Sigmoid colon (tissue), 7 donors: ENCODE results near the gene AHNAK. TPM values are rescaled to one million over a fixed set of nuclear protein-coding genes. Genes with fewer than 3 reads are reported as not detected.

Experiments used
- DNase-seq: peaks from one replicate; pipeline ENCODE4 v3.0.0-alpha.2; 2019
- H3K27ac ChIP-seq, 4 donors: fragments of 200-600 bp; sonication (generic); one replicate each; pipeline ENCODE4 v1.5.1; 2016 to 2019; ENCODE audit warnings: mild to moderate bottlenecking in 1 of 4
- H3K27me3 ChIP-seq, 3 donors: fragments of 200-600 bp; sonication (generic); one replicate each; pipeline ENCODE4 v1.5.1; 2019; ENCODE audit warnings: mild to moderate bottlenecking in 1 of 3
- H3K36me3 ChIP-seq, 4 donors: fragments of 200-600 bp; sonication (generic); one replicate each; pipeline ENCODE4 v1.5.1; 2016 to 2019
- H3K4me1 ChIP-seq, 4 donors: fragments of 200-600 bp; sonication (generic); one replicate each; pipeline ENCODE4 v1.5.1; 2017 to 2019
- H3K4me3 ChIP-seq, 4 donors: fragments of 200-600 bp; sonication (generic); one replicate each; pipeline ENCODE4 v1.5.1; 2017 to 2019; ENCODE audit warnings: mild to moderate bottlenecking in 2 of 4, moderate library complexity in 1 of 4
- H3K9me3 ChIP-seq, 4 donors: fragments of 200-600 bp in 3 of 4; sonication (generic) in 3 of 4; one replicate each; pipeline versions ENCODE4 v1.5.1 to v1.6.1; 2013 to 2019
- EP300 ChIP-seq, 4 donors: sonication (generic); formaldehyde crosslinking; IDR thresholded peaks; one replicate each; pipeline ENCODE4 v1.6.1; 2017; ENCODE audit warnings: antibody characterized with exemption in 4 of 4
- POLR2A ChIP-seq, 2 donors: fragments of 450-650 bp; IDR thresholded peaks; one replicate each; pipeline ENCODE4 v1.6.1; 2016; ENCODE audit warnings: antibody characterized with exemption in 2 of 2, mild to moderate bottlenecking in 2 of 2, moderate library complexity in 2 of 2
- POLR2AphosphoS5 ChIP-seq, 4 donors: sonication (generic); formaldehyde crosslinking; IDR thresholded peaks; one replicate each; pipeline ENCODE4 v1.6.1; 2017; ENCODE audit warnings: antibody characterized with exemption in 4 of 4
- WGBS, 2 donors: extraction: QIAGEN DNeasy Blood & Tissue Kit; methylation state at CpG; one replicate each; pipeline ENCODE4 v1.1.7; 2013; 5-methylcytosine and 5-hydroxymethylcytosine counted together
- intact Hi-C: fragments of 100-400 bp; cut with DNase I; formaldehyde crosslinking; loops from one replicate; pipeline ENCODE4 v1.15.1; 2023
- polyA plus RNA-seq, 3 donors: library from polyadenylated mRNA; stranded (reverse); fragments of 200-250 nt; gene quantifications; one replicate each; pipeline ENCODE4 v1.2.3, GENCODE V29; 2013
- total RNA-seq, 4 donors: library from RNA; depleted of rRNA; stranded (reverse); fragments of >200 nt; gene quantifications; one replicate each; pipeline ENCODE4 v1.1.0, GENCODE V29; 2016
- TF ChIP-seq, protein P1 (sequence below), 4 experiments: fragments of 450-650 bp in 3 of 4; fragments of 200-600 bp in 1 of 4; IDR thresholded peaks; one replicate each; pipeline ENCODE4 v1.5.1; 2016 to 2019; ENCODE audit warnings: antibody characterized with exemption in 4 of 4, mild to moderate bottlenecking in 3 of 4, moderate library complexity in 2 of 4
- donor health status: healthy with polysubstance abuse.
- donor health status: Bipolar disorder and iron deficiency.
- donor health status: healthy.

AHNAK gene
- total and polyA plus RNA-seq, 7 donors = 82.3 to 1,294 (median 751) TPM

DNA sequence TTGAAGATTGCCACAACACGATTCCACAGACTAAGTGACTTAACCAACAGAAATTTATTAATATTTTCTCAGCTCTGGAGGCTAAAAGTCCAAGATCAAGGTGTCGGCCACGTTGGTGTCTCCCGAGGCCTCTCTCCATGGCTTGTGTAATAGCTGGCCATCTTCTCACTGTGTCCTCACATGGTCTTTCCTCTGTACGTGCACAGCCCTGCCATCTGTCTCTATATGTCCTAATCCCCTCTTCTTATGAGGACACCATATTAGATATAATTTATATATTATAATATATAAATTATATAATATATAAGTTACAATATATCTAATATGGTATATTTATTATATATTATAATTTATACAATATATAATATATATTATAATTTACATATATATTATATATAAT, 152.9 kb downstream of the AHNAK start:
- TF ChIP-seq POLR2A (IDR thresholded peaks at IDR 0.05) = no peak
- TF ChIP-seq, protein P1, sequence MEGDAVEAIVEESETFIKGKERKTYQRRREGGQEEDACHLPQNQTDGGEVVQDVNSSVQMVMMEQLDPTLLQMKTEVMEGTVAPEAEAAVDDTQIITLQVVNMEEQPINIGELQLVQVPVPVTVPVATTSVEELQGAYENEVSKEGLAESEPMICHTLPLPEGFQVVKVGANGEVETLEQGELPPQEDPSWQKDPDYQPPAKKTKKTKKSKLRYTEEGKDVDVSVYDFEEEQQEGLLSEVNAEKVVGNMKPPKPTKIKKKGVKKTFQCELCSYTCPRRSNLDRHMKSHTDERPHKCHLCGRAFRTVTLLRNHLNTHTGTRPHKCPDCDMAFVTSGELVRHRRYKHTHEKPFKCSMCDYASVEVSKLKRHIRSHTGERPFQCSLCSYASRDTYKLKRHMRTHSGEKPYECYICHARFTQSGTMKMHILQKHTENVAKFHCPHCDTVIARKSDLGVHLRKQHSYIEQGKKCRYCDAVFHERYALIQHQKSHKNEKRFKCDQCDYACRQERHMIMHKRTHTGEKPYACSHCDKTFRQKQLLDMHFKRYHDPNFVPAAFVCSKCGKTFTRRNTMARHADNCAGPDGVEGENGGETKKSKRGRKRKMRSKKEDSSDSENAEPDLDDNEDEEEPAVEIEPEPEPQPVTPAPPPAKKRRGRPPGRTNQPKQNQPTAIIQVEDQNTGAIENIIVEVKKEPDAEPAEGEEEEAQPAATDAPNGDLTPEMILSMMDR (IDR thresholded peaks at IDR 0.05) = no peak
- no peak for TF ChIP-seq POLR2AphosphoS5 (IDR thresholded peaks at IDR 0.05)
- TF ChIP-seq EP300 (IDR thresholded peaks at IDR 0.05) = no peak
- no peak for DNase-seq
- Histone ChIP-seq H3K4me3 (no peak overlapping the region), H3K4me1 (peaks cover 0 to 43% (median 37%) of the 10 kb centered on the region in 4 donors), H3K9me3 (no peaks in the 10 kb centered on the region), H3K27me3 (no peaks in the 10 kb centered on the region), H3K36me3 (no peaks in the 10 kb centered on the region), H3K27ac (no peak overlapping the region)
- intact Hi-C loops = loop anchor here (2.0 to 10.0 kb wide), 3 partner anchors 29 to 491 kb away; partner anchors contain the start of gene SLC3A2
- WGBS, 2 donors = 67 to 78% methylated on average over 5 of the region's 5 CpGs

DNA sequence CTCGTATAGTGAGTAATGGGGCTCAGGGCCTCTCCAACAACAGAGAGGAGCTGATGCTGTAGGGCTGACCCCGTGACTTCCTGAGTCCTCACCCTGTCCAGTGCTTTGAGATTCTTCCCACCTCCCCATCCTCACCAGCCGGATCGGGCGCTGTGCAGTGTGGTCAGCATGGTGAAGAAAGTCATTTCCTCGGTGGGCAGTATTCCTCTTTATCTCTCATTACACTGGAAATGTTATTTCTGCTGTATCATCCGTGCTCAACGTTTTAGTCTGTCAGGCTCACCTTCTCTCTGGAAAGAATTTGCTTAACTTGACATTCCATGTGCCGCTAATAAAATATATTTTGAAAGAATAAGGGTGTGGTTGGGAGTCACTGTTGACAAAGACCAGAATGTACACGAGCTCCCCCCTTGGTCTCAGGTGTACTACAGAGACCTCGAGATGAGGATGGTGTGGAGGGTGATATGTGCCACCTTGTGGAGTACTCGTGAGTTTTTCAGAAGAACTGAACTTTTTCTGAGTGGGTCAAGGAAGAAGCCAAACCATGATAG, 153.5 kb downstream of the AHNAK start:
- TF ChIP-seq POLR2AphosphoS5 (IDR thresholded peaks at IDR 0.05) = no peak
- TF ChIP-seq POLR2A (IDR thresholded peaks at IDR 0.05) = no peak
- TF ChIP-seq EP300 (IDR thresholded peaks at IDR 0.05) = no peak
- TF ChIP-seq, protein P1 (IDR thresholded peaks at IDR 0.05) = no peak
- intact Hi-C loops = loop anchor here (10.0 kb wide), 1 partner anchor 492 kb away; the partner anchor contains the start of gene SLC3A2

DNA sequence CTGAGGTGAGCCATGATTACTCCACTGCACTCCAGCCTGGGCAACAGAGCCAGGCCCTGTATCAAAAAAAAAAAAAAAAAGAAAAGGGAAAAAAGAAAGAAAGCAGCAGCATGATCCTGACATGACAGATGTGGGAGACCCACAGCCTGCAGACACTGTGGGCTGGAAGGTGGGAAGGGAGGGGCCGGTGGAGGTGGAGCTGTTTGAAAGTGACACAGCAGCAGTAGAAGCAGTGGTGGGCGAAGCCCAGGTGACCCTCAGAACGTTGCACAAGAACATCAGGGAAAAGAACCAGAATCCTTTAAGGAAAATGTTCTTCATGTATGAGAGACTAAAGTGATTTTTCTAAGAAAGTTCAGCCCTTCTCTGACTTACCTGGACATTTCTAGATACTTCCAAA, 154.1 kb downstream of the AHNAK start:
- Histone ChIP-seq H3K9me3 (no peaks in the 10 kb centered on the region), H3K27ac (no peak overlapping the region), H3K4me3 (no peak overlapping the region), H3K36me3 (no peaks in the 10 kb centered on the region), H3K27me3 (no peaks in the 10 kb centered on the region), H3K4me1 (peaks cover 0 to 31% (median 25%) of the 10 kb centered on the region in 4 donors)
- WGBS, 2 donors = 84 to 86% methylated on average over 3 of the region's 3 CpGs
- TF ChIP-seq POLR2AphosphoS5 (IDR thresholded peaks at IDR 0.05) (no peak), POLR2A (IDR thresholded peaks at IDR 0.05) (no peak), EP300 (IDR thresholded peaks at IDR 0.05) (no peak)
- TF ChIP-seq, protein P1 (IDR thresholded peaks at IDR 0.05) = no peak
- intact Hi-C loops = loop anchor here (10.0 kb wide), 1 partner anchor 492 kb away; the partner anchor contains the start of gene SLC3A2
- DNase-seq = no peak

More for the DNA sequence above, 153.5 kb downstream of the AHNAK start:
- Histone ChIP-seq H3K36me3 (no peaks in the 10 kb centered on the region), H3K9me3 (no peaks in the 10 kb centered on the region), H3K4me3 (no peak overlapping the region), H3K27ac (no peak overlapping the region), H3K27me3 (no peaks in the 10 kb centered on the region), H3K4me1 (peaks cover 0 to 37% (median 31%) of the 10 kb centered on the region in 4 donors)
- DNase-seq = no peak
- 37 to 38% methylated on average over 12 of the region's 12 CpGs for WGBS, 2 donors

DNA sequence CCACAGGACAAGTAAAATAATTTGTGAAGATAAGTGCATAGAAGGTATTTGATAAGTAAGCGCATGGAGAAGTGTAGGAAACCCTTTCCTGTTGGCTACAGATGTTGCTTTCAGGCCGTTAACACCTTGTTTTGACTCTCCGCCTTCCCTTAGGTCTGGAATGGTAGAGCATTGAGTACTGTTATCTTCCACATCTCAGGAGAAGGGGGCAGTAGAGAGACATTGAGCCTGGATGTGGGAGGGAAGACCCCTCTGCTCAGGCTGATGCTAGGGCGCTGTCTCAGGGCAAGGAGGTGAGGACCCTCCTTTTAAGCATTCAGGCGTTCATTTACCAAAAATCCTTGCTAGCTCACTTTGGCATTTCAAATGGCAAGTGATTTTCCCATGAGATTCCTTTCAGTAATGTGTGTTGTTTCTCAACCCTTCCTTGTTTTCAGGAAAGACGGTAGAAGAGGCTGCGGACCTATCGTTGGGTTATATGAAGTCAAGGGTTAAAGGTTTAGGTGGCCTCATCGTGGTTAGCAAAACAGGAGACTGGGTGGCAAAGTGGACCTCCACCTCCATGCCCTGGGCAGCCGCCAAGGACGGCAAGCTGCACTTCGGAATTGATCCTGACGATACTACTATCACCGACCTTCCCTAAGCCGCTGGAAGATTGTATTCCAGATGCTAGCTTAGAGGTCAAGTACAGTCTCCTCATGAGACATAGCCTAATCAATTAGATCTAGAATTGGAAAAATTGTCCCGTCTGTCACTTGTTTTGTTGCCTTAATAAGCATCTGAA, 154.8 kb downstream of the AHNAK start:
- DNase-seq = no peak
- no peak overlapping the region for H3K27ac ChIP-seq
- intact Hi-C loops = loop anchor here (10.0 kb wide), 1 partner anchor 493 kb away; the partner anchor contains the start of gene SLC3A2

More for the DNA sequence above, 154.8 kb downstream of the AHNAK start:
- H3K4me1 ChIP-seq = peaks cover 0 to 24% (median 18%) of the 10 kb centered on the region in 4 donors
- no peaks in the 10 kb centered on the region for H3K9me3 ChIP-seq
- TF ChIP-seq POLR2A (IDR thresholded peaks at IDR 0.05) = no peak
- no peak for TF ChIP-seq EP300 (IDR thresholded peaks at IDR 0.05)
- TF ChIP-seq, protein P1 (IDR thresholded peaks at IDR 0.05) = no peak
- no peaks in the 10 kb centered on the region for H3K36me3 ChIP-seq
- WGBS, 2 donors = 89 to 90% methylated on average over 16 of the region's 16 CpGs
- no peak overlapping the region for H3K4me3 ChIP-seq
- H3K27me3 ChIP-seq = no peaks in the 10 kb centered on the region
